RPMI8226 (cell line): ENCODE measurements around the gene PODN.

Experiments
- DNase-seq: peaks from one replicate; pipeline ENCODE4 v3.0.0-alpha.2; 2015

Gene PODN

DNA sequence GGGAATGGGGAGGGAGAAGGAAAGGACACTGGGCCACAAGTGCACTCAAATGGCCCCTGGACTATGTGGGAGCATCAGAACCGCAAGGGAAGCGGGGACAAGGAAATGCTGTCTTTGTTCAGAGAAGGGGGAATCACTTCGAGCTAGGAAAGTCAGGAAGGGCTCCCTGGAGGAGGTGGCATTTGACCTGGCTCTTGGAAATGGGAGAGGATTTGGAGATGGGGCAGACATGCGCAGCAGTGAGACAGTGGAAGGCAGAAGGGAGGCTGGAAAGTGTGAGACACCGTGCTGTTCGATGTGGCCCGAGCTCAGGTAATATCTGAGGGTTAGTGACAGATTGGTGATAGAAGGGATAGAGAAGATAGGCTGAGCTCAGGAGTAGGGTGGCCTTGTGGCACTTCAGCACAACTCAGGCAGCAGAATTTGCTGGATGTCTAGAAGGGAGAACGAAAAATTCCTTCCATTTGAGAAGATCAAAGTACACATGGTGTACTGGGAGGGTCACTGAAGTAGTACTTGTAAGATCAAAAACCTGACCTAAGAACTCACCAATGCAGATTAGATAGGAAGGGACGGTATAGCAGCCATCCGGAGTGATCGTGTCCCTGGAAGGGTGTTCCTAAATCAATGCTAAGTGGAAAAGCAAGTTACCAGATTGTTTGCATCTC lies 55.1 kb downstream of the PODN start:
- no peak for DNase-seq

- no peak for DNase-seq
These were observed 55.8 kb downstream of the PODN start for GRCh38 chr1:53117836-53118235.

- DNase-seq = no peak
These were observed 58.6 kb downstream of the PODN start for GRCh38 chr1:53120659-53121058.

DNA sequence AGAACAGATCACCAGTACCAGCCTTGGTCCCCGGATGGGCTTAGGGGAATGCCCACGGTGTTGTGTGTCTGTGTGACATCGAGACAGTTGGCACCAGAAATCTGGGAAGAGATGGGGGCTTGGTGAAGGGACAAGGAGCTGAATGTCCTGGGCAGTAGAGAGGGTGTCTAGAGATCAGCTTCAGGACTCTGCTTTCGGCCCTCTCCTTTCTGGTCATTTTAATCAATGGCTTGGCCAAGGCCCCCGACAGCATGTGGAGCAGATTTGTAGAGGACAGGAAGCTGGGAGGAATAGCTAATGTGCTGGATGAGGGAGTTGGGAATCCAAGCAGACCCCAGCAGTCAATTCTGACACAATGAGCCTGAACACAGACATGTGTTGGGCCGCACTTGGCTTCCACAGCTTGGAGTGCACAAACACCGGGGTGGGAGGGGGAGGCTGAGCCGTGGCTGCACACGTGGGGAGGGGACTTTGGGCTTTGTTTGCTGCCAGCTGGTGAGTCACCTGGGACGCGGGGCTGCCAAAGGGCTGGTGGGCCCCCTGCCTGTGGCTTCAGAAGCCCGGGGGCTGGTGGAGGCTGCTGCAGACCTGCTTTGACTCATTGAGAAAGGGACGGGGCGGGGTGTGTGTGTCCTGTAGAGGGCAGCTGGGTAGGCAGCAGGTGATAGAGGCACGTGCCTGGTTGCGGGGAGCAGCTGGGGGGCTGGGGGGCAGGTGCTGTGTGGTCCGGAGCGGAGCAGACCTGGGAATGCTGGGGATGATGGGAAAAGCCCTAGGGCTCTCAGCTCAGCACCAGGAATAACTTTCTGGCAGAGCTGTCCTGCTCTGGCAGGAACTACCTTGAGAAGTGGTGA lies 59.5 kb downstream of the PODN start:
- no peak for DNase-seq

DNA sequence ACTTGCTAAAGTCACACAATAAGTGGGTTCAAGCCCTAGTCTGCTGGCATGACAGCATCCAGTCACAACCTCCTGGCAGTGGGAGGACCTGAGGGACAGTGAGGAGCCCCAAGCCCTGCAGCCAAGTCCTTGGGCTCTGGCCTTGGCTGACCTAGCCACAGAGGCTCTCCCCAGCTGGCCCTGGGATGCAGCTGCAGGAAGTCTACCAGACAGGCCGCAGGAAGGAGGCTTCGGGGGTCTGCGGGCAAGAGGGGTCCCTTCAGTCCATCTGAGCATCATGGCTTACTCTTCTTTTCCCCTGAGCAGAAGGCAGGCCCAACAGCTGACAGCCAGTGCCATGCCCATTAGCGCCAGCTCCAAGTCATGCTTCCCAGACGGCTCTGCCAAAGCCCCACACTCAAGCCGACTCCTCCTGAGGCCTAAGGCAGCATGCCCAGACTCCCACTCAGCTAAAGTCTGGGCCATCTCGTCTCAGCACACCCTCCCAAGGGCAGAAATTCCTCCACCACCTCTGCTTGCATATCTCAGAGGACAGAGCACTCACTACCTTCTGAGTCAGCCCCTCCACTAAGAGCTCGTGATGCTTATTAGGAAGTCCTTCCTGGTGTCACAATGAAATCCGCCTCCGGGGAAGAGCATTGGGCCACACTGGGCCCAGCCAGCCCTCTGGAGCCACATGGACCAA lies 60.3 kb downstream of the PODN start:
- DNase-seq = no peak

GRCh38 chr1:53122961-53123413 lies 61.0 kb downstream of the PODN start:
- no peak for DNase-seq

DNA sequence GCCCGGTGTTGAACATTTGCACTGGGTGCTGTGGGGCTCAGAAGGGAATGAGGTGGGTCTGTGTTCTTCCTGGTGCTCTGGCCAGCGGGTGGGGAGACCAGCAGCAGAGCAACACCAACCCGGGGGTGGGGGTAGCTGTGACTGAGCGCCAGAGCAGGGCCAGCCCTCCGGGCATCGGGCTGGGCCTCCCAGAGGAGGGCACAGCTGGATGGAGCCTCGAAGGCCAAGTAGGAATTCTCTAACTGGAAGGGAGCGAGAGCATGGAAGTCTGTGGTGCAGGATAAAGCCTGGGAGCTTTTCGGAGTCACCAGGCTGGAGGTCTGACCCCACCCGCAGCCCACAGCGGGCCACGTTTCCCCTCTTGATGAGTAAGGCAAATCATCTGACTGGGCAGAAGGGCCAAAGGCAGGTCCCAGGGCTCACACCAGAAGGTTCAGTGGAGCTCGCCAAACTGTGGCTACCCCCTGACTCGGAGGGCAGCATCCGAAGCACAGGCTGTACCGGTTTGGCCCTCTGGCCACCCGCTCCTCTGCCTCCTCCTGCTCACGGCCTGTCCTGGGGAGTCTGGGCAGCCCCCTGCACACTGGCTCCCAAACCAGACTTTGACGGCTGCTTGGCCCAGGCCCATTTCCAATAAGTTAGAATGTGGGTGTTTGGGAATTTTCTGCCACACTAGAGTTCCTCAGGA lies 61.6 kb downstream of the PODN start:
- DNase-seq = no peak

DNA sequence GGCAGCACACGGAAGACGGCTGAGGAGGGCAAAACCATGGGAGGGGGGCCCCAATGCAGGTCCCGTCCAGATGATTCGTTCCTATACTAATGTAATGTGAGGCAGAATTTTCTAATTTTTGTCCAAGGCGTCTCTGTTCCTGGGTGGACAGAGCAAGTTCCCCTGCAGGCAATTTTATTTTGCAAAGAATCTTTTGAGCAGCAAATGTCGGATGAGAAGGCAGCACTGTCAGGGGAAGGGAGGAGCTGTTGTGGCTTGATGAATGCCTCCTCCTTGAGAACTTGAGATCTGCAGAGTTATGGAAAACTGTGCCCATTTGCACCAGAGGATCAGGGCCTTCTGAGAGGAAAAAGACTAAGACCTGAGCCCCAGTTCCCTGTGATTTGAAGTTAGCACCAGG lies 63.1 kb downstream of the PODN start:
- no peak for DNase-seq

DNA sequence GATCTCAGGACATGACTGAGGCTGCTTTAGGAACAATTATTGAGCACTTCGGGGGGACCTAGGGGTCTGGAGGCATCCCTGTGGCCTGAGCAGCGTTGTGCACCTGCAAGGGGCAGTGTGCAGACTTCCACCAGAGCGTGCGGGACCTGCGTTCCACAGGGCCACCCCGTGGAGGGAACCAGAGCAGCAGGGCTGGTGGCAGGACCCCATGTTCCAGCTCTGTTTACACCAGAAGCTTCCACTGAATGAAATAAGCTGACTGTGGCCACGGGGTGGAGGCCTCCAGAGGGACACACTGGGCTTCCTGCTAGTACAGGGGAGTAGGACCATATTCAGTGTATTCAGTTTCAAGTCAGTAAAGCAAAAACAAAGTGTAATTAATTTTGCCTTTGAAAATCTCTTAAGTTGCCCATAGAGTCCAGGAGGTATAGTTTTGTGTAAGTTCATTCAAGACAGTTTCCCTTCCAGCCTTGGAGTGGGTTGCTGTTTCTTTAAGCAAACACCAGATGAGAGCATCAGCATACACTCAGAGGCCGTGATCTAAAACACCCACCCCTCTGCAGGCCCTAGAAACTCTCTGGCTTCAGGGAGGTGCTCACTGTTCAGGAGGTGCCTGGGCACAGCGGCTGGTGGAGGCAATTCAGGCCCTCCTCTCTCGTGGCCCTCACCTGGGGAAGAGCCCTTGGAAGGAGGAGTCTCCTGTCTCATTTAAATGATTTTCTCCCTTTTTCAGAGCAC lies 63.8 kb downstream of the PODN start:
- peak; percentile 32 for DNase-seq

DNA sequence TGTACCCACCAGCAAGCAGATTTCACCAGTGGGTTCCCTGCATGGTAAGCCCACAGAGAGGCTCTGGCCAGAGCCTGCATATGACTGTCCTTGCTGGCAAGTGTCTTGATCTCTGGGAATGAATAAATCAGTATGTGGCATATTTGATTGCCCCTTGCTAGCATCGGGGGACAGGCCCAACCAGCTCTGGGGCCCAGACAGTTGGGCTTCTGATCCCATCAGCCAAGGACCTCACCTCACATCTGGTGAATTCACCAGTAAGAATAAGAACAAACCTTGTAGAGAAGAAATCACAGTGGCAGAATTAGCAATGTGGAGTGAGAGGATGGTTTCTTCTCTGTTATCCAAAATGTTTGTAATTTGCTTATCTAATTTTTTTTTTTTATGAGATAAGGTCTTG lies 64.5 kb downstream of the PODN start:
- DNase-seq = no peak

DNA sequence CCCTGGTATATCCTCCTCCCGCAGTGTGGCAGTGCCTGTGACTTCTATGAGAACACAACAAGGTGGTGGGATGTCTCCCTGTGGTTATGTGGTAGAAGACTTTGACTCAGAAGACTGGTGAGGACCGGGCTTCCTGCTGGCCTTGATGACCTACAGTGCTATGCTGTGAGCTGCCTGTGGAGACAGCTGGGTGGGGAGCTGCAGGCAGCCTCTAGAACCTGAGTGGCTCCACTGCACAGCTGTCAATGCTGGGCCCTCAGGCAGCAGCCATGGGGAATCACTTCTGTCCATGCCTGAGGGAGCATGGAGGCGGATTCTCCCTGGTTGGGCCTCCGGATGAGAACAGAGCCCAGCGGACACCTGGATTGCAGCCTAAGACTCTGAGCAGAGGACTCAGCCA lies 65.5 kb downstream of the PODN start:
- DNase-seq = no peak

DNA sequence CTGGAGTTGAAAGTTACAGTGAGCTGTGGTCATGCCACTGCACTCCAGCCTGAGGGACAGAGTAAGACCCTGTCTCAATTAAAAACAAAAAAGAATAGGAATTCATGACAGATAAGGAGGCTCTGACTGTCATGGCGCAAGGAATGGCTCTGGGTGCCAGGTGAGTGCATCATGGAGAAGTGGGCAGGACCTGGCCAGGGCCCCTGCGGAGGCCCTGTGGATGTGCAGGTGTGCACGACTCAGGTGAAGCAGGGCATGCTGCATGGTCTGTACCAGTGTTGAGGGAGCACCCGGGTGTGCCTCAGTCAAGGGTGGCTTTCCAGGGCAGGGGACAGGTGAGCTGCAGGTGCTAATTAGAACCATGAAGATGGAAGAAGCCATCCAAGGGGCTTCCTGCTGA lies 66.4 kb downstream of the PODN start:
- DNase-seq = no peak

- DNase-seq = no peak
These were observed 68.0 kb downstream of the PODN start for GRCh38 chr1:53129891-53130597.

DNA sequence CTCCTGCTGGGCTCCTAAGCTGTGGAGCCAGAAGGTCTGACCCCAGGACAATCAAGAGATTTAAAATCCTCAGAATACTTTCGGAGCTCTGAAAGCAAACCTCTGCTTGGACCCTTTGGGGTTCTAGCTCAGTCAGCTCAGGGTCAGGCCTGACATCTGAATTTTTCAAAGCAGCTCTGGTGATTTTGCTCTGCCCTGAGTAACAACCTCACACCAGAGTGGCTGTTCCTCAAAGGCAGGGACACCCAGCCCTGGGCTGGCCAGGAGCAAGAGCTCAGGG lies 68.5 kb downstream of the PODN start:
- DNase-seq = no peak

GRCh38 chr1:53130878-53131589 lies 69.0 kb downstream of the PODN start:
- no peak for DNase-seq

DNA sequence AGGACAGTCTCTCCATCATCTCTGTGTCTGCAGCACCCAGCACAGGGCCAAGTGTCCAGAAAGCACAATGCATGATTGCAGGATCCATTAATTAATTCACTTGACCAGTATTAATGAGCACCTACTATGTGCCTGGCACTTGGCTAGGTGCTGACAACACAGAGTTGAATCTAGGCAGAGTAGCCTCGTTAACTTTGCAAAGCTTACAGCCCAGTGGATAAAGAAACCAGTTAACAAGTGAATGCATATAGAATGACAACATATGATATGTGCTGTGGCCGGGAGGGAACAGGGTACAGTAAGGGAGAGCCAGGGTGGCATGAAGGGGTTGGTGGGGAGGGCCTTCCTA lies 69.6 kb downstream of the PODN start:
- DNase-seq = no peak

GRCh38 chr1:53132176-53132575 lies 70.2 kb downstream of the PODN start:
- no peak for DNase-seq

DNA sequence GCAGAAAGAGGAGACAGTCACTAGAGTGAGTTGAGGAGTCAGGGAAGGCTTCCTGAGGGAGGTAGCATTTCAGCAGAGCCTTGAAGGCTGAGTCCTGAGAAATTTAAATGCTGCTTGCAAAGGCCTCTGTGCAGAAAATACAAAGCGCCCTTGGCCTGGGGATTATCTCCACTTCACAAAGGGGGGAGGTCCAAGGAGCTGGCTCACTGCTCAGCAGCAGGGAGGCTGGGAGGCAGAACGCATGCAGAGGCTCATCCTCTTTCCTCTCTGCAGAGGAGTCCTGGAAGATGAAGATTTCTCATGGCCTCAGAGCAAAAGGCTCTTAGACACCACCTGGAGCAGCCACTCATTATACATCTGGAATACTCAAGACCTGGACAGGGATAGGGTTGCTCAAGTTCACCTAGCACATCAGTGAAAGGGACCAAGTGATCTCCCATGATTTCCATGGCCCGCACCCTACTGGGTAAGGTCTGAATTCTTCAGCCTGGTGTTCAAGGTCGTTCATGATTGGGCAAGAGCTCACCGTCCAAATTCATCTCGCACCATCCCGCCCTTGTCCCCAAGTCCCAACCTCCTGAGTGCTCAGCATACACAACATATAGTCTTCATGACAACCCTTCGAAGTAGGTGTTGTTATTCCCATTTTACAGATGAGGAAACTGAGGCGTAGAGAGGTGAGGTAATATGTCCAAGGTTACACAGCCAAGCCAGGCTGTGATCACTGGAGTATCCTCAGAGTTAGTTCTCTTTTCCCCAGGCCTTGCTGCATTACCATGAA lies 71.4 kb downstream of the PODN start:
- no peak for DNase-seq

DNA sequence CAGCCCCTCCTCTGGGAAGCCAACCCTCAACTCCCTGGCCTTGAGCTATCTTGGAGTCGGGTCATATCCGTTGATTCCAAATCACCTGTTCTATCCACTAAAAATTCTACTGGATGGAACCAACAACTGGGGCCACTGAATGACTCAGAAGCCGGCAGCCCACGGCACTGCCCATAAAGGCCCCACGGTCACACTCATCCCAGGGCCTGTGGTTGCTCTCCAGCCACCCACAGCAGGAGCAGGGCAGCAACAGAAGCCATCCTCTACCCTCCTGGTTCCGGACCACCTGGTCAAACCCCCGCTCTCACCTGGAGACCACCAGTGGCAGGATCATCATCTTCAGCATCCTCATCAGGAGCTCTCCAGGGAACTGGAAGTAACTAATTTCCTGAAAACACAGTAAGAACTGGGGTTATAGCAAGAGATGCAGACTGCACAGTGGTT lies 72.1 kb downstream of the PODN start:
- no peak for DNase-seq
